ENCODE results near the gene TTC38. TPM values are rescaled to one million over a fixed set of nuclear protein-coding genes. Genes with fewer than 3 reads are reported as not detected.

TTC38 gene
- total RNA-seq, 1 experiment from 2014 or later, result 26.8 TPM

- Histone ChIP-seq H3K4me1 (ENCODE audit: insufficient read depth, low read length) (no peaks in the 10 kb centered on the region), H3K36me3 (ENCODE audit: low read depth, low read length) (no peaks in the 10 kb centered on the region), H3K9ac (ENCODE audit: low read length) (no peak overlapping the region), H3K9me2 (replicated peaks; ENCODE audit: low read length) (no peaks in the 10 kb centered on the region), H3K4me3 (ENCODE audit: low read length) (no peak overlapping the region), H3K4me2 (ENCODE audit: low read length) (no peak overlapping the region), H4K20me1 (ENCODE audit: low read length) (no peaks in the 10 kb centered on the region), H3F3A (ENCODE audit: low read length, unreplicated experiment) (no peaks in the 10 kb centered on the region), H3K79me2 (ENCODE audit: low read length) (no peaks in the 10 kb centered on the region), H3K27me3 (ENCODE audit: low read length) (no peaks in the 10 kb centered on the region), H3K9me3 (ENCODE audit: low read length) (no peaks in the 10 kb centered on the region), H2AFZ (ENCODE audit: low read length) (no peak overlapping the region), H3K27ac (ENCODE audit: low read length) (no peak overlapping the region)
- TF ChIP-seq EZH2phosphoT487 (IDR thresholded peaks at IDR 0.05; ENCODE audit: borderline replicate concordance, low read length), result no peak
- ATAC-seq (no peak), DNase-seq (no peak)
- intact Hi-C loops (cut with micrococcal nuclease), result no loop called here
- BruUV-seq (replicated peaks), result no TSS peak
- CTCF ChIA-PET, result no interaction called here
- POLR2A ChIA-PET (ENCODE audit: unreplicated experiment), result no interaction called here
Measured at GRCh38 chr22:46225631-46226030, 42.2 kb upstream of the TTC38 start.

- no peak overlapping the region for H3K27ac ChIP-seq (ENCODE audit: low read length)
- DNase-seq, result no peak
- H3K4me2 ChIP-seq (ENCODE audit: low read length), result no peak overlapping the region
- H3F3A ChIP-seq (ENCODE audit: low read length, unreplicated experiment), result no peaks in the 10 kb centered on the region
- H3K9me3 ChIP-seq (ENCODE audit: low read length), result no peaks in the 10 kb centered on the region
- H2AFZ ChIP-seq (ENCODE audit: low read length), result no peak overlapping the region
- no TSS peak for BruUV-seq (replicated peaks)
- H4K20me1 ChIP-seq (ENCODE audit: low read length), result no peaks in the 10 kb centered on the region
- H3K9me2 ChIP-seq (replicated peaks; ENCODE audit: low read length), result no peaks in the 10 kb centered on the region
- H3K4me1 ChIP-seq (ENCODE audit: insufficient read depth, low read length), result no peaks in the 10 kb centered on the region
- ChIA-PET CTCF (no interaction called here), POLR2A (ENCODE audit: unreplicated experiment) (no interaction called here)
- H3K27me3 ChIP-seq (ENCODE audit: low read length), result no peaks in the 10 kb centered on the region
- H3K4me3 ChIP-seq (ENCODE audit: low read length), result no peak overlapping the region
- no peak for TF ChIP-seq EZH2phosphoT487 (IDR thresholded peaks at IDR 0.05; ENCODE audit: borderline replicate concordance, low read length)
- TF ChIP-seq CTCF (conservative IDR thresholded peaks at IDR 0.05; ENCODE audit: low read depth, low read length), result no peak
- TF ChIP-seq EZH2 (IDR thresholded peaks at IDR 0.05; ENCODE audit: low read length, unreplicated experiment), result no peak
- no peak overlapping the region for H3K9ac ChIP-seq (ENCODE audit: low read length)
- ATAC-seq, result no peak
- intact Hi-C loops (cut with micrococcal nuclease), result no loop called here
- H3K79me2 ChIP-seq (ENCODE audit: low read length), result no peaks in the 10 kb centered on the region
- H3K36me3 ChIP-seq (ENCODE audit: low read depth, low read length), result no peaks in the 10 kb centered on the region
Measured at GRCh38 chr22:46226577-46226976, 41.2 kb upstream of the TTC38 start.

GRCh38 chr22:46229701-46230100, 38.1 kb upstream of the TTC38 start:
- intact Hi-C loops (cut with micrococcal nuclease), result no loop called here
- TF ChIP-seq EZH2 (IDR thresholded peaks at IDR 0.05; ENCODE audit: low read length, unreplicated experiment), result no peak
- TF ChIP-seq CTCF (conservative IDR thresholded peaks at IDR 0.05; ENCODE audit: low read depth, low read length), result no peak
- no peak for TF ChIP-seq EZH2phosphoT487 (IDR thresholded peaks at IDR 0.05; ENCODE audit: borderline replicate concordance, low read length)
- H3K4me2 ChIP-seq (ENCODE audit: low read length), result no peak overlapping the region
- no peak overlapping the region for H2AFZ ChIP-seq (ENCODE audit: low read length)
- H3F3A ChIP-seq (ENCODE audit: low read length, unreplicated experiment), result no peaks in the 10 kb centered on the region
- no peak overlapping the region for H3K9ac ChIP-seq (ENCODE audit: low read length)
- no peaks in the 10 kb centered on the region for H3K9me2 ChIP-seq (replicated peaks; ENCODE audit: low read length)
- H3K9me3 ChIP-seq (ENCODE audit: low read length), result no peaks in the 10 kb centered on the region
- ChIA-PET CTCF (no interaction called here), POLR2A (ENCODE audit: unreplicated experiment) (no interaction called here)
- no peaks in the 10 kb centered on the region for H4K20me1 ChIP-seq (ENCODE audit: low read length)
- H3K79me2 ChIP-seq (ENCODE audit: low read length), result no peaks in the 10 kb centered on the region
- H3K36me3 ChIP-seq (ENCODE audit: low read depth, low read length), result no peaks in the 10 kb centered on the region
- H3K4me1 ChIP-seq (ENCODE audit: insufficient read depth, low read length), result peaks cover 6% of the 10 kb centered on the region; the same call in 1 of the 2 replicates
- ATAC-seq (no peak), DNase-seq (no peak)
- no peak overlapping the region for H3K27ac ChIP-seq (ENCODE audit: low read length)
- H3K4me3 ChIP-seq (ENCODE audit: low read length), result no peak overlapping the region
- BruUV-seq (replicated peaks), result no TSS peak
- no peaks in the 10 kb centered on the region for H3K27me3 ChIP-seq (ENCODE audit: low read length)

Measured in PC-3 (cell line).